Hepatocyte (in vitro differentiated cells): ENCODE data around the gene PTPRN2. TPM values are rescaled to one million over a fixed set of nuclear protein-coding genes. Genes with fewer than 3 reads are reported as not detected.

Experiments
- DNase-seq: peaks from one replicate; pipeline ENCODE4 v3.0.0-alpha.2; 2016; ENCODE audit warnings: low spot score
- H2AFZ ChIP-seq: fragments of 200-600 bp; sonication (generic); 2 replicates; pipeline ENCODE4 v1.6.0; 2016; ENCODE audit warnings: antibody characterized with exemption, mild to moderate bottlenecking
- H3K27ac ChIP-seq: fragments of 200-600 bp; sonication (generic); 2 replicates; pipeline ENCODE4 v1.5.1; 2016; ENCODE audit warnings: mild to moderate bottlenecking
- H3K27me3 ChIP-seq: fragments of 200-600 bp; sonication (generic); 2 replicates; pipeline ENCODE4 v1.6.1; 2016
- H3K36me3 ChIP-seq: fragments of 200-600 bp; sonication (generic); replicated peaks from 2 replicates; pipeline ENCODE4 v1.5.1; 2016; ENCODE audit warnings: low read depth; ENCODE audit not compliant: insufficient read depth
- H3K4me1 ChIP-seq: fragments of 200-600 bp; sonication (generic); 2 replicates; pipeline ENCODE4 v1.5.1; 2016; ENCODE audit warnings: mild to moderate bottlenecking, moderate library complexity; ENCODE audit not compliant: insufficient read depth
- H3K4me2 ChIP-seq: fragments of 200-600 bp; sonication (generic); 2 replicates; pipeline ENCODE4 v1.6.0; 2016
- H3K4me3 ChIP-seq: fragments of 200-600 bp; sonication (generic); 2 replicates; pipeline ENCODE4 v1.5.1; 2016; ENCODE audit warnings: mild to moderate bottlenecking
- H3K79me2 ChIP-seq: fragments of 200-600 bp; sonication (generic); 2 replicates; pipeline ENCODE4 v1.6.0; 2017; ENCODE audit warnings: mild to moderate bottlenecking
- H3K9me2 ChIP-seq: fragments of 200-600 bp; sonication (generic); replicated peaks from 2 replicates; pipeline ENCODE4 v1.6.0; 2017; ENCODE audit warnings: mild to moderate bottlenecking; ENCODE audit not compliant: insufficient read depth
- H3K9me3 ChIP-seq: fragments of 200-600 bp; sonication (generic); 2 replicates; pipeline ENCODE4 v1.5.1; 2016; ENCODE audit warnings: low read depth, mild to moderate bottlenecking
- H4K20me1 ChIP-seq: fragments of 200-600 bp; sonication (generic); 2 replicates; pipeline ENCODE4 v1.6.0; 2016; ENCODE audit warnings: mild to moderate bottlenecking; ENCODE audit not compliant: insufficient read depth, poor library complexity, severe bottlenecking
- CTCF ChIP-seq: fragments of 200-600 bp; sonication (generic); IDR thresholded peaks from 2 replicates; pipeline ENCODE4 v1.5.1; 2016; ENCODE audit warnings: antibody characterized with exemption, mild to moderate bottlenecking; ENCODE audit not compliant: poor library complexity
- EZH2 ChIP-seq: fragments of 200-600 bp; sonication (generic); IDR thresholded peaks from 2 replicates; pipeline ENCODE4 v1.6.1; 2016; ENCODE audit warnings: antibody characterized with exemption, mild to moderate bottlenecking, borderline replicate concordance
- EZH2phosphoT487 ChIP-seq: fragments of 200-600 bp; sonication (generic); IDR thresholded peaks from one replicate; pipeline ENCODE4 v1.6.1; 2018; ENCODE audit warnings: antibody characterized with exemption, mild to moderate bottlenecking, low read depth, moderate library complexity; ENCODE audit not compliant: unreplicated experiment, severe bottlenecking
- WGBS: methylation state at CpG from one replicate; pipeline ENCODE4 v1.1.6; 2016; ENCODE audit warnings: low lambda C conversion rate; ENCODE audit errors: missing lambda C conversion rate; 5-methylcytosine and 5-hydroxymethylcytosine counted together
- polyA plus RNA-seq: library from polyadenylated mRNA; unstranded; fragments of >200 nt; fragmentation: Nextera tagmentation; extraction: Ambion mirVana; gene quantifications from 2 replicates; pipeline ENCODE4 v1.2.1, GENCODE V29; 2016
- total RNA-seq: library from RNA; depleted of rRNA; stranded (reverse); fragments of >200 nt; gene quantifications from 2 replicates; pipeline ENCODE4 v1.2.3, GENCODE V29; 2014

PTPRN2 gene
- total and polyA plus RNA-seq, 2 experiments from 2014 or later: 2.1 to 3.3 TPM

GRCh38 chr7:158517571-158517970, 70.1 kb downstream of the PTPRN2 start:
- Histone ChIP-seq H4K20me1 (no peaks in the 10 kb centered on the region), H3K9me2 (no peaks in the 10 kb centered on the region), H3K27me3 (no peaks in the 10 kb centered on the region), H3K4me2 (no peak overlapping the region), H3K4me3 (no peak overlapping the region), H3K27ac (no peak overlapping the region), H3K79me2 (no peaks in the 10 kb centered on the region), H3K4me1 (no peaks in the 10 kb centered on the region), H2AFZ (no peak overlapping the region), H3K36me3 (no peaks in the 10 kb centered on the region), H3K9me3 (no peaks in the 10 kb centered on the region)
- WGBS: 91% methylated on average over 4 of the region's 4 CpGs
- TF ChIP-seq EZH2phosphoT487: no peak
- no peak for DNase-seq

GRCh38 chr7:158517072-158517471, 70.6 kb downstream of the PTPRN2 start:
- no peaks in the 10 kb centered on the region for H4K20me1 ChIP-seq
- no peaks in the 10 kb centered on the region for H3K9me2 ChIP-seq
- H3K79me2 ChIP-seq: no peaks in the 10 kb centered on the region
- H3K36me3 ChIP-seq: no peaks in the 10 kb centered on the region
- H3K27ac ChIP-seq: no peak overlapping the region
- H3K27me3 ChIP-seq: no peaks in the 10 kb centered on the region
- no peak overlapping the region for H3K4me2 ChIP-seq
- WGBS: 86% methylated on average over 10 of the region's 11 CpGs
- no peak overlapping the region for H2AFZ ChIP-seq
- DNase-seq: no peak
- H3K4me3 ChIP-seq: no peak overlapping the region
- H3K4me1 ChIP-seq: no peaks in the 10 kb centered on the region
- no peak for TF ChIP-seq EZH2phosphoT487
- TF ChIP-seq CTCF: no peak
- TF ChIP-seq EZH2: no peak
- H3K9me3 ChIP-seq: no peaks in the 10 kb centered on the region

GRCh38 chr7:158516524-158516923, 71.1 kb downstream of the PTPRN2 start:
- 91% methylated on average over 2 of the region's 2 CpGs for WGBS

GRCh38 chr7:158512869-158513268, 74.8 kb downstream of the PTPRN2 start:
- no peak overlapping the region for H3K4me3 ChIP-seq
- no peak overlapping the region for H2AFZ ChIP-seq
- H3K27me3 ChIP-seq: no peaks in the 10 kb centered on the region
- H4K20me1 ChIP-seq: no peaks in the 10 kb centered on the region
- H3K4me1 ChIP-seq: no peaks in the 10 kb centered on the region
- H3K9me2 ChIP-seq: no peaks in the 10 kb centered on the region
- H3K27ac ChIP-seq: no peak overlapping the region
- no peak overlapping the region for H3K4me2 ChIP-seq
- 88% methylated on average over 6 of the region's 6 CpGs for WGBS
- TF ChIP-seq EZH2: no peak
- TF ChIP-seq CTCF: no peak
- no peak for TF ChIP-seq EZH2phosphoT487
- H3K79me2 ChIP-seq: no peaks in the 10 kb centered on the region
- H3K36me3 ChIP-seq: no peaks in the 10 kb centered on the region
- no peaks in the 10 kb centered on the region for H3K9me3 ChIP-seq
- DNase-seq: no peak

More at GRCh38 chr7:158516524-158516923, 71.1 kb downstream of the PTPRN2 start:
- no peaks in the 10 kb centered on the region for H3K9me2 ChIP-seq
- no peak overlapping the region for H3K4me3 ChIP-seq
- H3K36me3 ChIP-seq: no peaks in the 10 kb centered on the region
- no peak overlapping the region for H3K4me2 ChIP-seq
- H3K9me3 ChIP-seq: no peaks in the 10 kb centered on the region
- no peak overlapping the region for H3K27ac ChIP-seq
- DNase-seq: no peak
- no peak for TF ChIP-seq EZH2
- TF ChIP-seq EZH2phosphoT487: no peak
- no peak for TF ChIP-seq CTCF
- no peak overlapping the region for H2AFZ ChIP-seq
- H4K20me1 ChIP-seq: no peaks in the 10 kb centered on the region
- H3K4me1 ChIP-seq: no peaks in the 10 kb centered on the region
- H3K79me2 ChIP-seq: no peaks in the 10 kb centered on the region
- H3K27me3 ChIP-seq: no peaks in the 10 kb centered on the region
